Measurements from ENCODE around the gene HOXA6.
A peak's percentile ranks its signal among the peaks of the same experiment; 100 is the strongest.

The HOXA6 gene

DNA sequence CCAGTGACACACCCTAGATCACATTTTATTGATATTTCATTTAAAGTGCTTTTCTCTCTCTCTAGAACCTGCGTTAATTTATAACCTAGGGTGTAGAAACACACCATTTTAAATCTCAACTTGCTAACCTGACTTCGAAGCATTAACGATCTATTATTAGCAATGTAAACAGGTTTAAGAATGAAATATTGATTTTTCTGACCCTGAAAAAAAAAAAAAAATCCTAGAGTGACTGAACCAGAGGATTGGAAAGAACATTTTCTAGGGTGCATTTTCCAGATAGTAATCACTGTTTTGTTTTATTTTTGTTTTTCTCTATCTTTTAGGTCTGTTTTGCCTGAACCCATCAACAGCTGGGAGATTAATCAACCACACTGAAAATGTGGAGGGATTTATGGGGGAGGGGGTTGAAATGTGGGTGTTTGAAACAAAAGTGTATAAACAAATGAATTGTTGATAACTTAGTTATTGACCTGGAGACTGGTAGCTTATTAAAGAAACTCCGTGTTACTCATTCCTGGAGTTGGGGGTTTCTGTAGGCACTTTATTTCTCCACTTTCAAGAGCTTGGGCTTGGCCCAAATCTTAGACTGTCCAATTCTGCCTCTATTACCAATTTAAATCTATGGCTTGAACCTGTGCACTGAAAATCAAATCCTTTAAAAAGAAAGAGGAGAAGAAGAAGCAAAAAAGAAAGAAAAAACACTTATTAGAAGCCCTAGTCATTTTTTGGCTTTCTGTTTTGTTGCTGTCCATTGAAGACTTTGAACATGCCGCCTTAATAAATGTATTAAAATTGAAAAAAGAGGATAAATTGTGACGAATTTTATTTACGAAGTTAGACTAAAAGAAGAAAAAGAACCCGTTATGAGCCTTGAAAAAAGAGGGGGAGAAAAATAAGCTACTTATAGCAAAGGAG, 47.9 kb downstream of the HOXA6 start:
- H3K4me3 ChIP-seq (replicated peaks; ENCODE audit: low read depth, low read length) = no peak overlapping the region
- TF ChIP-seq, protein P1, sequence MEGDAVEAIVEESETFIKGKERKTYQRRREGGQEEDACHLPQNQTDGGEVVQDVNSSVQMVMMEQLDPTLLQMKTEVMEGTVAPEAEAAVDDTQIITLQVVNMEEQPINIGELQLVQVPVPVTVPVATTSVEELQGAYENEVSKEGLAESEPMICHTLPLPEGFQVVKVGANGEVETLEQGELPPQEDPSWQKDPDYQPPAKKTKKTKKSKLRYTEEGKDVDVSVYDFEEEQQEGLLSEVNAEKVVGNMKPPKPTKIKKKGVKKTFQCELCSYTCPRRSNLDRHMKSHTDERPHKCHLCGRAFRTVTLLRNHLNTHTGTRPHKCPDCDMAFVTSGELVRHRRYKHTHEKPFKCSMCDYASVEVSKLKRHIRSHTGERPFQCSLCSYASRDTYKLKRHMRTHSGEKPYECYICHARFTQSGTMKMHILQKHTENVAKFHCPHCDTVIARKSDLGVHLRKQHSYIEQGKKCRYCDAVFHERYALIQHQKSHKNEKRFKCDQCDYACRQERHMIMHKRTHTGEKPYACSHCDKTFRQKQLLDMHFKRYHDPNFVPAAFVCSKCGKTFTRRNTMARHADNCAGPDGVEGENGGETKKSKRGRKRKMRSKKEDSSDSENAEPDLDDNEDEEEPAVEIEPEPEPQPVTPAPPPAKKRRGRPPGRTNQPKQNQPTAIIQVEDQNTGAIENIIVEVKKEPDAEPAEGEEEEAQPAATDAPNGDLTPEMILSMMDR (IDR thresholded peaks at IDR 0.05; ENCODE audit: low read length, missing control alignments) = no peak
- DNase-seq (ENCODE audit: low read depth) = no peak

DNA sequence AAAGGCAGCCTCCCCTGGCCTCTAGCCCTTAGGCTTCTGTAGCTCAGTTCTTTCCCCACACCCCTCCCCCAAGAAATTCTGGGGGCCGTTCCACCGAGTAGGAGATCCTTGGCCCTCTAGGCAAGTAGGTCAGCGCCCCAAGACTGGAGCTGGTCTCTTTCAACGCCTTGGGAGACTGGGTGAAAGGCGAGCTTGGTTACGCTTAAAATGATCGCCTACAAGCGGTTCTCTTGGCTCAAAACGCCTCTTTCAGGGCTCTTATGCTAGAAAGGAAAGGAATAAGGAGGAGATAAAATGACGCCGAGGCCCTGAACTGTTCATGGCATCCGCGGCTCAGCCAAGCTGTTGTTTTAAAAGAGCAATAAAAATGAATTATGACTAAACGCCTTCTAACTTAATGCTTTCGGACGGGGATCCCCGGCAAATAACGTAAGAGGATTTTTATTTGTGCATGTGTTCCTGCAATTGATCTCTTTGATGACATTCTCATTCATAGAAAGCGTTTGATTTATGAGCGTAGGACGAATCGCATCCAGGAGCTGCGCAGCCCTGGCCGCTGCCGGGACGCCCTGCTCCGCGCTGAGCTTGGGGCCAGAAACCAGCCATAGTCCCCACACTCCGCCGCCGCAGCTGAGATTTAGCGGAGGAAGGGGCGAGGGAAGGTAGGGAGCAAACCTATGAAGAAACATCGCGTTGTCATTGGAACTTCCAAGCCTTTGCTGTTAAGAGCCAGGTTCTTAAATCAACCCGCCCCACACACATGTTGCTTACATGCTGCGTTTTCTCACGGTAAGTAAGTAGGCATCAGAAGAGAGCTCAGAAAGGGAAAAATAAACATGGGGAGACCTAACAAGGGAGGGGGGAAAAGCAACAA, 48.8 kb downstream of the HOXA6 start:
- H3K4me3 ChIP-seq (replicated peaks; ENCODE audit: low read depth, low read length) = peak overlapping the region; percentile 55
- no peak for DNase-seq (ENCODE audit: low read depth)
- TF ChIP-seq, protein P1 (IDR thresholded peaks at IDR 0.05; ENCODE audit: low read length, missing control alignments) = no peak

DNA sequence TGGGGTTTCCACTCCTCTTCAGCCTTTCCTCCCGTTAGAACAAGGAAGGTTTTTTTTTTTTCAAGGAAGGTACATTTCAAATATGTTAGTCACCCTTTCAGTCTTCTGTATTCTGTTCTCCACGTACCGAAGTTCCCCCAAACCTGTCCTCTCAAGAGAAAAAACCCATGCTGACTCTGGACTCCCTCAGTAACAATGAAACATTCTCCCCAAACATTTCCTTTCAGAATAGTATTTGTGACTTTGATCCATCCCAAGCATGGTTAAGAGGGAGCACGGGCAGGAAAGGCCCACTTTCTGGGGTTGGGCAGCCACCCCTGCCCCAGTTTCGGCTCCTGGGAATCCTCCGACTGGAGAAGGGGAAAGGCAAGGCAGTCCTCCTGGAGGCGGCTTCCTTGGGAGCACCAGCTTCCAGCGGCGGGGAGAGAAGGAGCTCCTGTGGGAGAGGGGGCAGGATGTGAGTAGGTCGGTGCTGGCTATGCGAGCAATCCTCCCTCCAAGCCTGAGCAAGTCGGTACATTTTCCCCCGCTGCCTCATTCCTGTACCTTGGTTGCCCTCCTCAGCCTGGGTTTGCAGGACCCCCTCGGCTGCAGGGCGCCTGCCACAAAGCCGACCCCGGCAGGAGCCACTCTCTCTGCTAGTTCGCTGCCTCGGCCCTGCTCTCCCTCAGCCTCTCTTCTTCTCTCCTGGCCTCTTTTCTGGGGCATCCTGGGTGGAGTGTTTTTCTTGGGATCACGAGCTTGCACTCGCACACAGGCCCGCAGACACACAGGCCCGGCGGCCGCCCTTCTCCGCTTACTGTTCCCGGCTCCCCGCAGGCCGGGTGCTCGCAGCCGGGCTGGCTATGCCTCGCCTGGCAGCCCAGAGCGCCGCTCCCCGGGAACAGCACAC, 49.6 kb downstream of the HOXA6 start:
- TF ChIP-seq, protein P1 (IDR thresholded peaks at IDR 0.05; ENCODE audit: low read length, missing control alignments) = no peak
- DNase-seq (ENCODE audit: low read depth) = no peak
- peak overlapping the region; percentile 55 for H3K4me3 ChIP-seq (replicated peaks; ENCODE audit: low read depth, low read length)

DNA sequence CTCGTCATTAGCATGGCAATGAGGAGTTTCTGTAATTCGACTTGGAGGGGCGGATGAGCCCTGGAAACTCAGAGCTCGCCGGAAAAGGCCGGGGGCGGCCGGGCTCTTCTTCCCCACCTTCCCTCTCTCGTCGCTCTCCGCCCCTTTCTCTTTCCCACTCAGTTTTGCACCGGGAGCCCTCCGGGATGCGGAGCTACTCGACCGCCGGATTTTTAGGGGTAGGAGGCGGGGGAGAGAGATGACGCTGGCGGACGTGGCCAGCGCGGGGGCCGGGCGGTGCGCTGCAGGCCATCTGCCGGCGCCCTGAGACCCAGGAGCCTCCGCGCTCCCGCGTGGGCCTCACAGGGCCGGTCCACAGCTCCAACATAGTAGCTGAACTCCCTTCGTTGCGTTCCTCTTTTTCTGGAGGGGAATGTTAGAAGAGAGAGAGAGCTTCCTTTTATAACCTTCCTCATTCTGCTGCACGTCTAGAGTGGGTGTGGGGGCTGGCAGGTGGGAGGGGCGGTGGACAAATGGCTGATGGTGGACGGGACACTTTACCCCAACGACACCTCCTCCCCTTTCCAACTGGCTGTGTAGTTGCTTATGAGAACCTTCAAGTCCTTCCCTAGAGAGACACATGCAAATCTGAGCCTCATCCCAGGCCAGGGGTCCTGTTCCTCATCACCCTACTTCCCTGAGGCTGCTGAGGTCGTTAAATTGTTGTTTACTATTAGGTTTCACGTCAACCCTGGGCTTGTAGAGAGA, 50.6 kb downstream of the HOXA6 start:
- TF ChIP-seq, protein P1 (IDR thresholded peaks at IDR 0.05; ENCODE audit: low read length, missing control alignments) = no peak
- DNase-seq (ENCODE audit: low read depth) = no peak
- H3K4me3 ChIP-seq (replicated peaks; ENCODE audit: low read depth, low read length) = peak overlapping the region; percentile 55

DNA sequence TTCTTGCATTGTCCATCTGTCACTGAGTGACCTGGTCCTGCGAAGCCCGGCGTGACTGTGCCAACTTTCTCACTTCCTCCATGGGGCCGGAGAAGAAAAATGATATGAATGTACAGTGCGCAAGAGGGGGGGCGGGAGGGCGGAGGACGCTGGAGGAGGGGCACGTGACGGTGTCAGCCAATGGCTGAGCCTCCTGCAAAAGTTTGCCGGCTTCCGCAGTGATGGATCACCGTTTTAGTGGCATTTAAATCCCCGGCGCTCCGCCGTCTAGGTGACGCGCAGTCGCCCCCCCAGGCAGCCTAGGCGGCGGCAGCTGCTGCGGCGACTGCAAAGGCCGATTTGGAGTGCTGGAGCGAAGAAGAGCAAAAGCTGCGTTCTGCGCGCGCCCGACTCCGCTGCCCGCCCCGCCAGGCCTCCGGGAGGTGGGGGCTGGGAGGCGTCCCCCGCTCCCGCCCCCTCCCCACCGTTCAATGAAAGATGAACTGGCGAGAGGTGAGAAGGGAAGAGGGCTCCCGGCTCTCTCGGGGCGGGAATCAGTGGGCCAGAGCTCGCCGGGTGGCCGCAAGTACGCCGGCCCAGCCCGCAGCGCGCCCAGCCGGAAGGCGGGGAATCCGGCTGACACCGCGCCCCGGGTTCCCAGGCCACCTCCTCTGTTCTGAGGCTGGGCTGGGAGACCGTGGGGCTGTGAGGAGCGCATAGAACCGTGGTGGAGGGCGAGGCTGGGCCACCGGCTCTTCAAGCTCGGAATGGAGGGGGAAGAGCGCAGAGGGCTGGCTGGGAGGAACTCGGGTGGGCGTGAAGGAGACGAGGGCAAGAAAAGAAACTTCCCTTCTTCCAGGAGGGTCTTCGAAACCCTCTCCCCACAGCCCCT, 51.4 kb downstream of the HOXA6 start, which contains the start of gene HOXA1:
Gene HOXA1 (minus strand): TSS at position 104 of the 871 bp plus-strand sequence. CDS start 88 bp downstream, at position 16.
- TF ChIP-seq, protein P1 (IDR thresholded peaks at IDR 0.05; ENCODE audit: low read length, missing control alignments) = no peak
- peak within 1 kb of the TSS; percentile 55 for H3K4me3 ChIP-seq (replicated peaks; ENCODE audit: low read depth, low read length)
- DNase-seq (ENCODE audit: low read depth) = peak; percentile 72

Measured in fibroblast of pulmonary artery (primary cell).